ENCODE measurements around the gene OR4K15. TPM values are rescaled to one million over a fixed set of nuclear protein-coding genes. Genes with fewer than 3 reads are reported as not detected.

The OR4K15 gene, protein sequence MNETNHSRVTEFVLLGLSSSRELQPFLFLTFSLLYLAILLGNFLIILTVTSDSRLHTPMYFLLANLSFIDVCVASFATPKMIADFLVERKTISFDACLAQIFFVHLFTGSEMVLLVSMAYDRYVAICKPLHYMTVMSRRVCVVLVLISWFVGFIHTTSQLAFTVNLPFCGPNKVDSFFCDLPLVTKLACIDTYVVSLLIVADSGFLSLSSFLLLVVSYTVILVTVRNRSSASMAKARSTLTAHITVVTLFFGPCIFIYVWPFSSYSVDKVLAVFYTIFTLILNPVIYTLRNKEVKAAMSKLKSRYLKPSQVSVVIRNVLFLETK
- total RNA-seq, result not detected in 2 replicates

DNA sequence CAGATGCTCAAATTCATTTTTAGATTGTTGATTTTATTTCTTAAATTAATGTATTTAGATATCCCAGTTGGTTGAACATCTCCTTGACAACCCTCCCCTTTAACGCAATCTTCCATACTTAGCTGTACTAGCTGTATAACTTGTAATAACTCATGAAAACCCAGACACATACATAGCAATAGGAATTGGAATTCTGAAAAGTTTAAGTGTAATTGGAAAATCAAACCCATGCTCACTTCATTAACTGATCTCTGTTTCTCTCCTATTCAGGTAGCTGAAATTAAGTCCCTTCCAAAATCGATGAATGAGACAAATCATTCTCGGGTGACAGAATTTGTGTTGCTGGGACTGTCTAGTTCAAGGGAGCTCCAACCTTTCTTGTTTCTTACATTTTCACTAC is at the start of gene OR4K15:
Gene OR4K15 (plus strand): TSS at position 301 of the 400 bp plus-strand sequence. CDS start 0 bp downstream, at position 301.

GRCh38 chr14:19930617-19931016 is 44.8 kb upstream of the OR4K15 start, which contains the start of gene OR4K1:
Gene OR4K1 (plus strand): TSS chr14:19930917. CDS start chr14:19935667, 4,750 bp downstream.

GRCh38 chr14:20001863-20002262 is 26.5 kb downstream of the OR4K15 start, which contains the start of gene OR4Q2:
Gene OR4Q2 (plus strand): TSS chr14:20002163.

GRCh38 chr14:20019257-20019865 is 44.0 kb downstream of the OR4K15 start, which contains the start of gene OR4K14:
Gene OR4K14 (minus strand): TSS chr14:20019307. CDS start chr14:20015193, 4,114 bp downstream.

Other genes starting within 250 kb of the OR4K15 start
- not detected in 2 replicates for gene OR4Q3, start 232.0 kb upstream of the OR4K15 start, total RNA-seq
- gene OR4M1, start 202.1 kb upstream of the OR4K15 start, total RNA-seq, result 0.12 TPM in 1 of 2 replicates, not detected in the other
- not detected in 2 replicates for gene OR4N2, start 171.8 kb upstream of the OR4K15 start, total RNA-seq
- gene OR4K2, start 100.4 kb upstream of the OR4K15 start, total RNA-seq, result not detected in 2 replicates
- gene OR4K5, start 55.0 kb upstream of the OR4K15 start, total RNA-seq, result not detected in 2 replicates
- 0.12 TPM in 1 of 2 replicates, not detected in the other for gene OR4K1, start 44.7 kb upstream of the OR4K15 start, total RNA-seq
- gene OR4Q2, start 26.6 kb downstream of the OR4K15 start, total RNA-seq, result not detected in 2 replicates
- gene OR4K14, start 43.7 kb downstream of the OR4K15 start, total RNA-seq, result not detected in 2 replicates
- not detected in 2 replicates for gene OR4K13, start 60.4 kb downstream of the OR4K15 start, total RNA-seq
- not detected in 2 replicates for gene OR4L1, start 84.5 kb downstream of the OR4K15 start, total RNA-seq
- gene OR4K17, start 135.1 kb downstream of the OR4K15 start, total RNA-seq, result not detected in 2 replicates
- not detected in 2 replicates for gene OR4N5, start 163.2 kb downstream of the OR4K15 start, total RNA-seq
- gene OR11G2, start 215.3 kb downstream of the OR4K15 start, total RNA-seq, result not detected in 2 replicates
- not detected in 2 replicates for gene OR11H6, start 248.1 kb downstream of the OR4K15 start, total RNA-seq

Measured in uterine smooth muscle cell (primary cell).